HG03469 (cell line): ENCODE results near the gene SRSF6.
A peak's percentile ranks its signal among the peaks of the same experiment; 100 is the strongest.
"Not testable (repeated sequence)": the region's sequence is repeated elsewhere in the genome, so short reads cannot be mapped to it uniquely, and the experiment has no call there.

Source experiments
- ATAC-seq: cut with Tn5 transposase; IDR thresholded peaks from one replicate; pipeline ENCODE4 v1.9.1; 2021; ENCODE audit warnings: mild to moderate bottlenecking, moderate library complexity, moderate number of reproducible peaks; ENCODE audit not compliant: unreplicated experiment

Gene SRSF6

DNA sequence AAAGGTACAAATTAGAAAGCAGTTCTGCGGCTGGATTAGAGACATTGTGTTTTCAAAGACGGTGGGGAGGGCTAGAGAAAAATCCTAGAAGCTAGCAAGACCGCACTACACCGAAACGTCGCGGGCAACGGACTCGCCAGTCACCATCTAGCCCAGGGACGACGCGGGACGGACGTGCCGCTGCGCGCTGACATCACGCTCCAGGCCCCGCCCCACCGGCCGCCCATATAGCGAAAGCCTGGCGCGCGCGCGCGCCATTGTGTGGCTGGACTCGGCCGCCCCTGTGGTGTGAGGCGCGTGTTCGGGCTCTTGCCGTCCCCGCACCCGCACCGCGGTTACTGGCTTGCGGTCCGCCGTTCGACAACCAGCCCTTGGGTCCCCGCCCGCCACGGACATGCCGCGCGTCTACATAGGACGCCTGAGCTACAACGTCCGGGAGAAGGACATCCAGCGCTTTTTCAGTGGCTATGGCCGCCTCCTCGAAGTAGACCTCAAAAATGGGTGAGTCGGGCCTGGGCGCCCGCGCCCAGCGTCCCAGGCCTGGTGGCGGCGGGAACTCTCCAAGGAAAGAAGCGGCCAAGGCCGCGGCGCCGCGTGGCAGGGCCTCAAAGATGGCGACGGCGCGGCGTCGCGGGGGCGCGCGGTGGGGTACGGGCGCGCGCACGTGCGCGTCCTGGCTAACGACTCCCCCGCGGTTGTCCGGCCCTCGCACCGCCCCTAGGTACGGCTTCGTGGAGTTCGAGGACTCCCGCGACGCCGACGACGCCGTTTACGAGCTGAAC, at the start of gene SRSF6:
TSS of gene SRSF6 (plus strand) at position 257 of the 782 bp plus-strand sequence. CDS start at position 395, 138 bp downstream.
- ATAC-seq, result peak; percentile 43

DNA sequence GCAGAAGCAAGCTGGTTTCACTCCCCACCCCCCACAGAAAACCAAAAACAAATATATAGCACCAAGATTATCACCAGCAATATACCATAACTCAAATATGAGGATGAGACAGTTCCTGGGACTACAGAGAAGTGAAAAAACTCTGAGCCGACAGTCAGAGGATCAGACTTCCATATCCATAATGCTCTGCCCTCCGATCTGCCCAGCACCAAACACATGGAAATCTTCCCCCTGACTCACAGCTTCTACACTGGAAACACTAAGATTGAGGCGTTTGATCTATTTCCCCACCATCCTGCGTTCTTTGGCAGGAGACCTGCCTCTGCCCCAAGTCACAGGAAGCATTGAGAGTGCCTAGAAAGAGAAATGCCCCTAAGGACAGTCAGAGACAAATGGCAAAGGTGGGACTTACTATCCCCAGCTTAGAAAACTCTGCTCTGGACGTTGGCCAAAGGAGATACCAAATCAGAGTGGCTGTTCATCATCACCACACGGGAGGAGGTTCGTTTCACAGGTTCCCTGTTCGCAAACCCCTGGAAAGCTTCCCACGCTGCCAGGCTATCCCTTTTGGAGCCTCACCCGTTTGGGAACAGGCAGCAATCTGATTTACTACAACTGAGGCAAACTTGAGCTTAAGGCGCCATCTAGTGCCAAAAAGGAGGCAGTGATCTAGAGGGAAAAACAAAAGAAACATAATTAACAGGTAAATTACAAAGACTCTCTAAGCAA, 48.7 kb upstream of the SRSF6 start:
- no peak for ATAC-seq

DNA sequence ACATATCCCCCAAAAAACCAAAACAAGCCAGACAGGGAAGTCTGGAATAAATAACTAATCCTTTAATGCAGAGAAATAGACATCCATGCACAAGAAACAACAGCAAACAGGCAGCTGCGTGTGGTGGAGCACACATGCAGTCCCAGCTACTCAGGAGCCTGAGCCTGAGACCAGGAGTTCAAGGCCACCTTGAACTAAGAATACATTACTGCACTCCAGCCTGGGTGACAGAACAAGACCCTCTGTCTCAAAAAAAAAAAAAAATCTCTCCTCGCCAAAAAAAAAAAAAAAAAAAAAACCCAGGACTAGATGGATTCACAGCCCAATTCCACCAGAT, 48.2 kb upstream of the SRSF6 start:
- ATAC-seq, result no peak

DNA sequence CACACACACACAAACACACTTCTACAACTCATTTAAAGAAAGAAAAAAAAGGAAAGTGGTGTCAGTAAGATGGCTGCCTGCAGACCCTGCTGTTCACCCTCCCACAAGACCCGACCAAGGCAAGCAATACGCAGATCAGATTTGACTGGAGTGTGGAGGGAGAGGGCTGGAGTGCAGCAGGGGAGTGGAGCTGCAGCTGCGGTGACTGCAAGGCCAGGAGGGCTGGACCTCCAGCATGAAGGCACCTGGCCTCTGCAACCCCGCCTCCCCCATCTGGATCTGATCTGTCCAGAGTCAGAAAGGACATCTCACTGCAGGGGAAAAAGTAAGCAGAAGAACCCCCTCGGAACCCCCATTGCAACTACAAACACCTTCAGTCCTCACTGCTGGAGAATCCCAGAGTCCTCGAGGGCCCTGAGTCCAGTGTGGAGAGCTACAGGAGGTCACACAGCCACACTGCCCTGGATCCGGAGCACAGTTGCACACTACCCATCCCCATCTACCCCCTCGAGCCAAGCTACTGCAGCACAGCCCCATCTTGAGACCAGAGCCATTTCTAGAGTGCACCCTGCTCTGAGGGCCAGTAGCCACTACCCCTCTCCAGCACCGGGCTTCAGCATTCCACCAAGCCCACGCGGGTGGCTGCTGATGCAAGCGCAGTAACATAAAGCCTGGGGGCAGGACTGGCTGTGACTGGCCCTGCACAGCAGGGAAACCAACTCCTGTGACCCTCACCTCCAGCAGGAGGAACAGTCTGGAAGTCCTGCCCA, 41.9 kb upstream of the SRSF6 start:
- ATAC-seq, result no peak

DNA sequence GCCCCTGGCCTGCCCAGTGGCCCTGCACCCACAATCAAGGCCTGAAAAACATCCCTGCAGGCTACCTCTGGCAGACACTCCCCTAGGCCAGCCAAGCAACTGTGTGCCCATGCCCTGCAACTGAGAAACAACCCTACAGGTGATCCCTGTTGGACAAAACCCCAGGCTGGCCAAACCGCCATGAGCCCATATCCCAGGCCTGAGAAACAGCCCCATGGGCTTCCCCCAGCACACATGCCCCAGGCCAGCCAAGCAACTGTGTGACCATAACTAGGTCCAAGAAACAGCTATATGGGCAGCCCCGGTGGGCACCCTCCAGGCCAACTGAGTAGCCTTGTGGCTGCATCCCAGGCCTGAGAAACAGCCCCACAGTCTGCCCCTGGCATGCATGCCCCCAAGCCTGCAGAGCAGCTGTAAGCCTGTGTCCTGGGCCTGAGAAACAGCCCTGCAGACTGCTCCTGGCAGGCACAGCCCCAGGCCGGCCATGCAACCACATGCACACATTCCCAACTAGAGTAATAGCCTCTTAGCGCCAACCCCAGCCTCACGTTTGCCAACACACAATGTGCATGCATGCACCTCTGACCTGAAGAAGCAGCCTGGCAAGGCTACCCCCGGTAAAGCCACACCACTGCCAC, 41.0 kb upstream of the SRSF6 start:
- ATAC-seq, result no peak

DNA sequence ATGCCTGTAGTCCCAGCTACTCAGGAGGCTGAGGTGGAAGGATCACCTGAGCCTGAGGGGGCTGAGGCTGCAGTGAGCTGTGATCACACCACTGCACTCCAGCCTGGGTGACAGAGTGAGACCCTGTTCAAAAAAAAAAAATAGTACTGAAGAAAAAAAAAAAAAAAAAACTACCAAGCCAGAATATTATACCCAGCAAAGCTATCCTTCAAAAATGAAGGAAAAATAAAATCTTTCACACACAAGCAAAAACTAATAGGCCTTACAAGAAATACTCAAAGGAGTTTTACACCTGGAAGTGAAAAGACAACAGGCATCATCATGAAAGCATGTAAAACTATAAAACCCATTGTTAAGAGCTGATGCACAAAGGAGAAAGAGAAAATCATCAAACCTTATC, 37.5 kb upstream of the SRSF6 start:
- no peak for ATAC-seq

DNA sequence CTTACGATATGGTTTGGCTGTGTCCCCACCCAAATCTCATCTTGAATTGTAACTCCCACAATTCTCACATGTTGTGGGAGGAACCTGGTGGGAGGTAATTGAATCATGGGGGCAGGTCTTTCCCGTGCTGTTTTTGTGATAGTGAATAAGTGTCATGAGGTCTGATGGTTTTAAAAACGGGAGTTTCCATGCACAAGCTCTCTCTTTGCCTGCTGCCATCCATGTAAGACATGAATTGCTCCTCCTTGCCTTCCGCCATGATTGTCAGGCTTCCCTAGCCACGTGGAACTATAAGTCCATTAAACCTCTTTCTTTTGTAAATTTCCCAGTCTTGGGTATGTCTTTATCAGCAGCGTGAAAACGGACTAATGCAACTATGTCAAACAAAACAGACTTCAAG, 36.8 kb upstream of the SRSF6 start:
- ATAC-seq, result not testable (repeated sequence)

DNA sequence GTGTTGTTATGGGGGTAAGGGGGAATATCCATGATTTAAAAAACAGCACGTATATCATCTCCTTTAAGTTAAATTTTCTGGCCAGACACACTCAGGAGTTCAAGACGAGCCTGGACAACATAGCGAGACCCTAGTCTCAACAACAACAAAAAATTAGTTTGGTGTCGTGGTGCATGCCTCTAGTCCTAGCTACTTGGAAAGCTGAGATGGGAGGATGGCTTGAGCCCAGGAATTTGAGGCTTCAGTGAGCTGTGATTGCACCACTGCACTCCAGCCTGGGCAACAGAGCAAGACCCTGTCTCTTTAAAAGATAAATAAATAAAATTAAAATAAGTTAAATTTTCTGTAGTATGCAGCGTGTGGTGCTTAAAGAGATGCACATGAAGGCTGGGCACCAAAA, 31.5 kb upstream of the SRSF6 start:
- ATAC-seq, result no peak

DNA sequence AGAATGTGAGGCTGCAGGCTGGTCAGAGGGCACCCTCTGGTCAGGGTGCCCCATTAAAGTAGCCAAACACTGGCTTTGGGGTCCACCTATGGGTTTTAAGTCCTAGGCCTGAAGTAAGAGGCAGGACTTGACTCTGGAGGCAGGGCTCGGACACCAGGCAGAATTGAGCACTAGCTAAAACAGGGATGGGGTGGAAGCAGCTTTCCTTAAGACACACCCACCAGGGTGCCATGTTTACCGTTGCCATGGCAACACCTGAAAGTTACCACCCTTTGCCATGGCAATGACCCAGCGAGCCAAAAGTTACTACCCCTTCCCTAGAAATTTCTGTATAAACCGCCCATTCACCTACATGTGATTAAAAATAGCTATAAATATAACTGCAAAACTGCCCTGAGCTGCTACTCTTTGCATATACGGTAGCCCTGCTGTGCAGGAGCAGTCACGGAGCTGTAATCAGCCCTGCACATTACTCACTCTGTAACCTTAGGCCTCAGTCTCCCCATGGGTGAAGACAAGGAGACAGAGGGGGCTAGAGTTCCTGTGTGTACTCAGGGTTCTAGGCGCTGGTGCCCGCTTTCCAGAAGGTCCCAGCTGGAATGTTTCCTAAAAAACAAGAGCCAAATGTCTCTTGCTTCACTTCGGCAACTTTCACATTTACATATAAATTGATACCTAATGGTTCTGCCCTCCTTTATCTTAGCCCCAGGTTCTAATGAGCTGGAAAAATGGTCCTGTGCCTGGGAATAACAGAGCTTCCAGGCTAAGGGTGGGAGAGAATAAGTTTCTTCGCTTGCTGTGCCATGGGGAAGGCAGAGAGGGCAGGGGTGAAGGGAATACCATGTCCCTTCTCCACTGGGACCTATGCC, 27.2 kb upstream of the SRSF6 start:
- no peak for ATAC-seq

DNA sequence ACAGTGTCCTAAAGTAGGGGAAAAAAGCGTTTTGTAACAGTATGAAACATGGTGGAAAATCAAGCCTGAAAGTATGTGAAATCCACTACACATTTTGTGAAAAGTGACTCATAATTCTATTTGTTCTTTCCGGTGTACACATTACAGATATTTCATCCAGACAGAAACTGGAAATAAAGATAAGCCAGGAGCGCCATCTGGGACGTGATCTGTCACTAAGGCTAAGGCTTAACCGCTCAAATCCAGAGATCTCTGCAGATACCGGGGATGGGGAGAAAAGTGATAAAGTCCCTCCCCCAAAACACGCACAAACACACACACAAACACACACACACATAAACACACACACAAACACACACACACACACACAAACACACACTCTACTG, 26.6 kb upstream of the SRSF6 start:
- ATAC-seq, result no peak

DNA sequence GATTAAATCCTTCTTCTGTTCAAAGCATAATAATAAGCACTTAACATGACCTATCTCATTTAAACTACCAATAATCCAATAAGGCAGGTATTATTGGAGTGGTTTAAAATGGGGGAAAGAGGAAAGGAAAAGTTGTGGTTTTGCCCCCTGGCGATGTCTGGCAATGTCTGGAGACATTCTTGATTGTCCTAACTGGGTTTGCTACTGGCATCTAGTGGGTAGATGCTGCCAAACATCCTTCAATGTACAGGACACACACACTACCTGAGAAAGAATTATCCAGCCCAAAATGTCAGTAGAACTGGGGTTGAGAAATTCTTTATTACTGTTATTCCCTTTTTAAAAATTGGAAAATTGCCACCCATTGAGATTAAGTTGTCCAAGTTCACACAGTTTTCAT, 25.2 kb upstream of the SRSF6 start:
- ATAC-seq, result no peak

DNA sequence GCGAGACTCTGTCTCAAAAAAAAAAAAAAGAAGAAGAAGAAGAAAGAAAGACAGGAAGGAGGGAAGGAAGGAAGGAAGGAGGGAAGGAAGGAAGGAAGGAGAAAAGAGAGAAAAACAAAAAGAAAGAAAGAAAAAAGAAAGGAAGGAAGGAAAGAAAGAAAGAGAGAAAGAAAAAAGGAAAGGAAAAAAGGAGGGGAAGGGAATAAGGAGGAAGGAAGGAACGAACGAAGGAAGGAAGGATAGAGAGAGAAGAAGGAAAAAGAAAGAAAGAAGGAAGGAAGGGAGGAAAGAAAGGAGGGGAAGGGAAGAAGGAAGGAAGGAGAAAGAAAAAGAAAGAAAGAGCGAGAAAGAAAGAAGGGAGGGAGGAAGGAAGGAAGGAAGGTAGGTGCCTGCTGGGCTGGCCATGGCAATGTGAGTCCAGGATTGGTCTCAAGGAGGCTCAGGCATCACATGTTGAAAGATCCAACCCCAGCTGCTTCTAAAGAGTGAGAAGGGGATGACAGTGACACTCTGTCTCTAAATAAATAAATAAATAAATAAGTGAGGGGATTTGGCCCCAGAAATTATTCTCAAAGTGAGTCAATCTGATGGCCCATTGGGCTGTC, 24.3 kb upstream of the SRSF6 start:
- no peak for ATAC-seq

DNA sequence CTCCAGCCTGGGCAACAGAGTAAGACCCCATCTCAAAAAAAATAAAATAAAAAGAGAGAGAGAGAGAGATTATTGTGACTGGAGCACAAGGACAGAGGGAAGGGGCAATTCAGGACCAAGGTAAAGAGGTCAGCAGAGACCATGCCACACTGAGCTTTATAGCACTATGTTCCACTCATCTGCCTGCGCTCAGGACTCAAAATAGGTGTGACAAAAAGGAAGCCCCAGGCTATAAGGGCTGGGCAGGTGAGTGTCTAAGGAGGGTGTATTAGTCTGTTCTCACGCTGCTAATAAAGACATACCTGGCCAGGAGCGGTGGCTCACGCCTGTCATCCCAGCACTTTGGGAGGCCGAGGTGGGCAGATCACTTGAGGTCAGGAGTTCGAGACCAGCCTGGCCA, 23.1 kb upstream of the SRSF6 start:
- no peak for ATAC-seq

DNA sequence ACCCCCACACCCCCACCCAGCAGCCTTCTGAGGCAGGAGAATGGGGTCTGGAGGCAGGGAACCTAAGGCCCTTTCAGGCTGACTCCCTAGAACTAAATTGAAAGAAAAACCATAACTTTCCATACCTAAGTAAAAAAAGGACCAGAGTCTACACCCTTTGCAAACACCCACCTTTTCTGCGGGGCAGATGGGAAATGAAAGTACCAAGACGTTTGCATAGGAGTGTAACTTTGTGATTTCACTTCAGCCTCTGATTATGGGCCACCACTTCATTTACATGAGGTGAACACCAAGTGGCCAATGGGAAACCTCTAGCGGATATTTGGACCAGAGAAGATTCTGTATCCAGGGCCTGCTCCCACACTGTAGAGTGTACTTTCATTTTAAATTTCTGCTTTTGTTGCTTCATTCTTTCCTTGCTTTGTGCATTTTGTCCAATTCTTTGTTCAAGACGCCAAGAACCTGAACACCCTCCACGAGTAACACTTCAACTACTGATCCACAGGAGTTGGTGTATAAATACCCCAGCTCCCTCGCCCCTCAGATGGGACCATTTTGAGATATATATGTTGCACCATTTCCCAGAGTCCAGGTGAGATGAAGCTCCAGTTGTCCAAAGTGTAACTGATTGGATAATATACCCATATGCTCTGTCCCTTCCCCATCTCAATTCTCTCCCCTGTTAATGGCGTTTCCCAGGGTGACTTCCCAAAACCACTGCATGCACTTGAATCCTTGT, 18.9 kb upstream of the SRSF6 start:
- peak; percentile 68 for ATAC-seq

DNA sequence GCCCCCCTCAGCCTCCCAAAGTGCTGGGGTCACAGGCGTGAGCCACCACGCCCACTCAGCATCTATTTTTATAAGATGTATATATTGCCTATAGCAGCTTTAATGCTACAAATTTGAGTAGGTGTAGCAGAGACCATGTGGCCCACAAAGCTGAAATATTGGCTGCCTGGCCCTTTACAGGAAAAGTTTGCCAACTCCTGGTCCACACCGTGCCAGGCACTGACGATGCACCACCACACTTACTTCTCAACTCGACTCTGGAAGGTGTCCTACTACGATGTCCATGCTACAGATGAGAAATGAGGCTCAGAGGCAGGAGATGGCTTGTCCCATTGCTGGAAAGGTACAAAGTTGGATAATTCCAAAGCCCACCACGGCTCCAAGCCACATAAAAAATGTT, 17.2 kb upstream of the SRSF6 start:
- ATAC-seq, result no peak

DNA sequence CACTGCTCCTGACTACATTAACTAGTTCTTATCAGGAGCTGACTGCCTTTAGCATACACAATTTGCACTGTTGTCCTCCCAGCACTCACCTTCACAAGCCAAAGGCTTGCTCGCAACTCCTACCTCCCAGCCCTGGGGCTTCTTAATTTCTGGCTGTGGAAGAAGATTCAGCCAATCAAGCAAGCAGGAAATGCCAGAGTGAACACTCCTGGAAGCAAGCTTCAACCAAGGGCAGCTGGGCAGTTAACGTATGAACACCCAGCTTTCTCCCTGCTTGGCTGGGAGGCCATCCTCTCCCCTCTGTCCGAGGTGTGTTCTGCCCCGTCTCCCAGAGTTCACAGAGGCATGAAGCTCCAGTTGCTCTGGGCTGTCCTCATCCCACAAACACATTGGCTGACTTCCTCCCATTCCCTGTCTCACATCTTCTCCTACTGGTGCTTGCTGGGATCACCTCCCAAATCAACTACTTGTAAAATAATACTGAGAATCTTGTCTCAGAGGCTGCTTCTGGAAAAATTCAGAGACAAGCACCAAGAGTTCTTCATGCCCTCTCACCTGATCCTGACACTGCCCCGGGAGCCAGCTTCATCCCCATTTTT, 15.3 kb upstream of the SRSF6 start:
- ATAC-seq, result no peak

DNA sequence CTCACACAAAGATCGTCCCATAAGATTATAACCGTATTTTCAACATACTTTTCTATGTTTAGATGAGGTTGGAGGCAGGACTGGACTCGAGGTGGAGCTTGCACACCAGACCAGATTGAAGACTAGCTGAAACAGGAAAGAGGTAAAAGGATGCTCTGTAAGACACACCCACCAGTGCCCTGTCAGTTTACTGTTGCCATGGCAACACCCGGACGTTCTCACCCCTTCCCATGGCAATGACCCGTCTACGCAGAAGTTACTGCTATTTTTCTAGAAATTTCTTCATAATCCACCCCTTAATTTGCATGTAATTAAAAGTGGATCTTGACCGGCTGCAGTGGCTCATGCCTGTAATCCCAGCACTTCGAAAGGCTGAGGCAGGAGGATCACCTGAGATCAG, 13.6 kb upstream of the SRSF6 start:
- no peak for ATAC-seq

DNA sequence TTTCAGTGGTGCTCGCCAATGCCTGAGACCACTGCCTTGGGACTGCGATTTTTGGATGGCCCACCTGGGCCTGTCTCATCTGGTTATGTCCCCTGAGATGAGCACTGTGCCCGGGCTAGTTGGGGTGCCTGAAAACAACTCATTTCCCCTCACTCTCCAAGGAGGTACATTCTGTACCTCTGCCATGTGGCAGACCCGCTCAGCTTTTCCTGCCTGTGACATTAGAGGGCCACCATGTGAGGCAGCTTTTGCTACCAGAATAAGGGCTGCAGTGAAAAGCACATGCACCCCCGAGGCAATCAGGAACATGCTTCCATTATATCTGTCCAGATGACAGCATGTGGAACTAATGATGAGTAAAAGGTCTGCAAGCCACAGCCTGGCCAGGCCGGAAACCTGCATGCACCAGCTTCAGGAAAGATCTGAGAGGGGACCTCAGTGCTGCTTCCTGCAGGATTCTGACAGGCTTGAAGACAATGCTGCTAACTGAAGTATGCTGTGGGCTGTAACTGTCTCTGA, 11.3 kb upstream of the SRSF6 start:
- ATAC-seq, result no peak

DNA sequence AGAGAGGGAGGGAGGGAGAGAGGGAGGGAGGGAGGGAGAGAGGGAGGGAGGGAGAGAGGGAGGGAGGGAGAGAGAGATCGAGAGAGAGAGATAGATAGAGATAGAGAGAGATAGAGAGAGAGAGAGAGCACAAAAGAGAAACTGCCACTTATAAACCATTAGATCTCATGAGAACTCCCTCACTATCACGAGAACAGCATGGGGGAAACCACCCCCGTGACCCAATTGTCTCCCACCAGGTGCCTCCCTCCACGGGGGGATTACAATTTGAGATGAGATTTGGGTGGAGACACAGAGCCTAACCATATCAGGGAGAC, 9.3 kb upstream of the SRSF6 start:
- ATAC-seq, result not testable (repeated sequence)
